Muscle layer of colon (tissue), 2 donors: ENCODE data around the gene RMND1.
"Not testable (repeated sequence)": the region's sequence is repeated elsewhere in the genome, so short reads cannot be mapped to it uniquely, and the experiment has no call there.

Source experiments
- H3K27ac ChIP-seq: one replicate; pipeline ENCODE4 v1.7.0; 2013; ENCODE audit warnings: low read depth, mild to moderate bottlenecking, low read length, moderate library complexity
- H3K27me3 ChIP-seq, 2 donors: one replicate each; pipeline ENCODE4 v1.7.0; 2013; ENCODE audit warnings: low read length in 2 of 2, mild to moderate bottlenecking in 2 of 2; ENCODE audit not compliant: insufficient read depth in 2 of 2, control insufficient read depth in 1 of 2
- H3K36me3 ChIP-seq: one replicate; pipeline ENCODE4 v1.7.0; 2013; ENCODE audit warnings: mild to moderate bottlenecking, low read length; ENCODE audit not compliant: insufficient read depth
- H3K4me1 ChIP-seq: one replicate; pipeline ENCODE4 v1.7.0; 2013; ENCODE audit warnings: mild to moderate bottlenecking, low read length; ENCODE audit not compliant: insufficient read depth
- H3K4me3 ChIP-seq, 2 donors: one replicate each; pipeline ENCODE4 v1.7.0; 2013; ENCODE audit warnings: low read length in 2 of 2, low read depth in 1 of 2, mild to moderate bottlenecking in 1 of 2, moderate library complexity in 1 of 2
- H3K9ac ChIP-seq: one replicate; pipeline ENCODE4 v1.7.0; 2013; ENCODE audit warnings: low read length
- H3K9me3 ChIP-seq: one replicate; pipeline ENCODE4 v1.7.0; 2013; ENCODE audit warnings: mild to moderate bottlenecking, low read length
- donor health status: abdominal sarcoma.
- donor health status: Adenocarcinoma of cecum.

Gene RMND1

GRCh38 chr6:151356983-151357382 lies 94.9 kb downstream of the RMND1 start:
- not testable (repeated sequence) for H3K27ac ChIP-seq, H3K27me3 ChIP-seq, H3K9ac ChIP-seq, H3K4me1 ChIP-seq, H3K9me3 ChIP-seq, H3K4me3 ChIP-seq
- peaks cover 12% of the 10 kb centered on the region for H3K36me3 ChIP-seq
